Neuron (in vitro differentiated cells): ENCODE data around the gene DENND10.
A peak's percentile ranks its signal among the peaks of the same experiment; 100 is the strongest.
"Not testable (repeated sequence)": the region's sequence is repeated elsewhere in the genome, so short reads cannot be mapped to it uniquely, and the experiment has no call there.

Experiments used
- H2AFZ ChIP-seq: one replicate; pipeline ENCODE4 v1.6.1; 2013; ENCODE audit warnings: low read depth, mild to moderate bottlenecking, inconsistent platforms, low read length, moderate library complexity
- H3K27me3 ChIP-seq: one replicate; pipeline ENCODE4 v1.6.1; 2013; ENCODE audit warnings: low read length; ENCODE audit not compliant: insufficient read depth
- H3K36me3 ChIP-seq: one replicate; pipeline ENCODE4 v1.6.1; 2013; ENCODE audit warnings: low read length; ENCODE audit not compliant: insufficient read depth
- H3K4me1 ChIP-seq: one replicate; pipeline ENCODE4 v1.6.1; 2013; ENCODE audit warnings: low read length; ENCODE audit not compliant: insufficient read depth
- H3K4me3 ChIP-seq: 2 replicates; pipeline ENCODE4 v1.5.1; 2013; ENCODE audit warnings: mild to moderate bottlenecking, low read length, moderate library complexity
- H3K9me3 ChIP-seq: one replicate; pipeline ENCODE4 v1.6.1; 2013; ENCODE audit warnings: low read length

DENND10 gene

DNA sequence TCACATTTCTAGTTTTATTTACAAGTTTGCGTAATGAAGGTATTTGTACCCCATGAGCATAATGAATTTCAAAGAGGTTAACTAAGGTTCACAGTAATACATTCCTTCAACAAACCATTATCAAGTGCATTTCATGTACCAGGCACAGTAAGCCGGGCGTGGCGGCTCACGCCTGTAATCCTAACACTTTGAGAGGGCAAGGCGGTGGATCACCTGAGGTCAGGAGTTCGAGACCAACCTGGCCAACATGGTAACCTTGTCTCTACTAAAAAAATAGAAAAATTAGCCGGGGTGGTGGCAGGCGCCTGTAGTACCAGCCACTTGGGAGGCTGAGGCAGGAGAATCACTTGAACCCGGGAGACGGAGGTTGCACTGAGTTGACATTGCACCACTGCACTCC lies 19.0 kb upstream of the DENND10 start:
- no peak overlapping the region for H2AFZ ChIP-seq
- no peaks in the 10 kb centered on the region for H3K36me3 ChIP-seq
- no peak overlapping the region for H3K4me3 ChIP-seq
- no peaks in the 10 kb centered on the region for H3K27me3 ChIP-seq
- no peaks in the 10 kb centered on the region for H3K9me3 ChIP-seq
- H3K4me1 ChIP-seq, result no peaks in the 10 kb centered on the region

- Histone ChIP-seq H3K27me3 (no peaks in the 10 kb centered on the region), H3K9me3 (no peaks in the 10 kb centered on the region)
Observed at GRCh38 chr10:119087271-119087882, 16.5 kb upstream of the DENND10 start.

DNA sequence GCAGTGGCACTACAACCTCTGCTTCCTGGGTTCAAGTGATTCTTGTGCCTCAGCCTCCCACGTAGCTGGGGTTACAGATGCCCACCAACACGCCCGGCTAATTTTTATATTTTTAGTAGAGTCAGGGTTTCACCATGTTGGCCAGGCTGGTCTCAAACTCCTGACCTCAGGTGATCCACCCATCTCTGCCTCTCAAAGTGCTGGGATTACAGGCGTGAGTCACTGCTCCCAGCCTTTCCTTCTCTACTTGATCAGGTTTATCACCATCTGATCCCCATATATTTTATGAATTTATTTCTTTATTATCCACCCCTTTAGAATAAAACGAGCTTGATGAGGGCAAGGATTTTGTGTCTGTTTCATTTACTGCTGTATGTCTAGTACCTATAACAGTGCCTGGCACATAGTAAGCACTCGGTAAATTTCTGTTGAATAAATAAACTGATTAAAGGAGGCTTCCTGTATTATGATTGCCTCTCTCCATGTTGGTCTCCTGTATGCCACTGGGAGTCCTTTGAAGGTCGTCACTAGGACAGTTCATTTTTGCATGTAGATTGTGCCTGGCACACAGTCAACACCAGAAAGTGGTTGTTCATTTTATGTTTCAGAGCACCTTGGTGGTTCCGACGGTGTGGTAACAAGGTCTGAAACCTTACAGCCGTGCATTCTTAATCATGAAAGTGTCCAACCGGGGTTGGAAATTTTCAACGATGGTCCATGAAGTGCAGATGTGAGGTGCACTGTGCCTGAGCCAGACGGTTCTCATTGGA lies 13.7 kb upstream of the DENND10 start:
- no peaks in the 10 kb centered on the region for H3K36me3 ChIP-seq
- H2AFZ ChIP-seq, result no peak overlapping the region
- H3K9me3 ChIP-seq, result no peaks in the 10 kb centered on the region
- no peaks in the 10 kb centered on the region for H3K4me1 ChIP-seq
- H3K27me3 ChIP-seq, result no peaks in the 10 kb centered on the region
- no peak overlapping the region for H3K4me3 ChIP-seq

More at GRCh38 chr10:119087271-119087882, 16.5 kb upstream of the DENND10 start:
- H2AFZ ChIP-seq, result no peak overlapping the region
- no peaks in the 10 kb centered on the region for H3K4me1 ChIP-seq
- H3K36me3 ChIP-seq, result no peaks in the 10 kb centered on the region
- H3K4me3 ChIP-seq, result no peak overlapping the region

DNA sequence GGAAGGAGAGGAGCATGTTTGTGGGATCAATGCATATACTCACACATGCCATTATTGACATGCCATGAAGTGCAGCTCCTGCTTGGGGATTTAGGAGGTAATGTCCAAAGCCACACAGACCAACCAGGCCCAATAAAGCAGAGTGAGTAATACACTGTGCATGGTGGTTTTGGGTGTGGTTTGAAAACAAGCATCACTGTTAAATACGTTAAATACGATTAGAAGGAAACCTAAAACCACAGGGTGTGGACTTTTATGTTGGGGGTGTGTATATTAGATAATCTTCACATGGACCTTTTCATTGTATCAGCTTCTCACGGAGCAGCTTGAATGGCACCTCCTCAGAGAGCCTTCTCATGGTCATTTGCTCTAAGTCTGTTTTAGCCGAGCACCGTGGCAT lies 12.9 kb upstream of the DENND10 start:
- Histone ChIP-seq H3K4me1 (no peaks in the 10 kb centered on the region), H3K9me3 (no peaks in the 10 kb centered on the region), H3K4me3 (no peak overlapping the region), H2AFZ (no peak overlapping the region), H3K36me3 (no peaks in the 10 kb centered on the region), H3K27me3 (no peaks in the 10 kb centered on the region)

- Histone ChIP-seq H2AFZ (no peak overlapping the region), H3K9me3 (no peaks in the 10 kb centered on the region), H3K36me3 (no peaks in the 10 kb centered on the region), H3K4me1 (no peaks in the 10 kb centered on the region), H3K27me3 (no peaks in the 10 kb centered on the region), H3K4me3 (no peak overlapping the region)
Observed at GRCh38 chr10:119095640-119096039, 8.3 kb upstream of the DENND10 start.

- H3K27me3 ChIP-seq, H3K4me1 ChIP-seq, H3K4me3 ChIP-seq, H3K9me3 ChIP-seq, H3K36me3 ChIP-seq, H2AFZ ChIP-seq: not testable (repeated sequence)
Observed at GRCh38 chr10:119096641-119097415, 7.1 kb upstream of the DENND10 start.

- no peaks in the 10 kb centered on the region for H3K4me1 ChIP-seq
- H3K27me3 ChIP-seq, result no peaks in the 10 kb centered on the region
- H3K4me3 ChIP-seq, result no peak overlapping the region
- no peak overlapping the region for H2AFZ ChIP-seq
- no peaks in the 10 kb centered on the region for H3K9me3 ChIP-seq
- no peaks in the 10 kb centered on the region for H3K36me3 ChIP-seq
Observed at GRCh38 chr10:119098576-119098975, 5.3 kb upstream of the DENND10 start.

- H3K4me3 ChIP-seq, result no peak overlapping the region
Observed at GRCh38 chr10:119100434-119101238, 3.3 kb upstream of the DENND10 start.

DNA sequence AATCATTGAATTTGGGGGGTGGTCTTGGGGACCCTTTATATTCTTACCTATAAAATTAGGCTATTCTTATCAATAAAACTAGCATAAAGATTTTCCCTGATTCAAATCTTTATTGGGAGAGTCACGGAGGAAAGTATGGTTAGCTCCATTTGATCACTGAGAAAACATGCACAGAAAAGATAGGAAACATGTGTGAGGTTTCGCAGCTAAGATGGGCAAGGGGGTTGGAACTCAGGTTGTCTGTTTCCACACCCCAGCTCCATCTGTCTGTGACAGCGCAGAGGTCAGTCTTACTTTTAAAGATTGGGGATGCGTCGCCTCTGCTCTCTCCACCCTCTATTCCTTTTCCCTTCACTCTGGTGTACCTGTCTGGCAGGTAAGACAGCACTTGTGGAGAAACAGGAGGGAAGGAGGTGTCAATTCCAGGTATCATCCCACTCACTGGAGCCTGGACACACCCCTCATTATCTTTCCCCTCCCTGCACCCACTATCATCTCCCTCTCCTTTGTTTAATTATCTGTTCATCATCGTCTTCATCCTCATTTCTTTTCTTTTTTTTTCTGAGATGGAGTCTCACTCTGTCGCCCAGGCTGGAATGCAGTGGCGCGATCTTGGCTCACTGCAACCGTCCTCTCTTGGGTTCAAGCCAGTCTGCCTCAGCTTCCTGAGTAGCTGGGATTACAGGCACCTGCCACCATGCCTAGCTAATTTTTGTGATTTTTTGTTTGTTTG lies 2.4 kb upstream of the DENND10 start:
- Histone ChIP-seq H3K36me3 (peaks cover 3% of the 10 kb centered on the region), H3K27me3 (no peaks in the 10 kb centered on the region), H2AFZ (no peak overlapping the region), H3K4me1 (peaks cover 8% of the 10 kb centered on the region), H3K9me3 (no peaks in the 10 kb centered on the region), H3K4me3 (no peak overlapping the region)

More at GRCh38 chr10:119100434-119101238, 3.3 kb upstream of the DENND10 start:
- no peaks in the 10 kb centered on the region for H3K27me3 ChIP-seq
- H3K36me3 ChIP-seq, result no peaks in the 10 kb centered on the region
- no peak overlapping the region for H2AFZ ChIP-seq
- H3K4me1 ChIP-seq, result peaks cover 8% of the 10 kb centered on the region
- no peaks in the 10 kb centered on the region for H3K9me3 ChIP-seq

- Histone ChIP-seq H3K27me3 (no peaks in the 10 kb centered on the region), H3K4me1 (peaks cover 8% of the 10 kb centered on the region), H2AFZ (no peak overlapping the region), H3K4me3 (peak overlapping the region; percentile 12), H3K36me3 (peaks cover 10% of the 10 kb centered on the region), H3K9me3 (no peaks in the 10 kb centered on the region)
Observed at GRCh38 chr10:119103241-119103902, 541 bp upstream of the DENND10 start.

DNA sequence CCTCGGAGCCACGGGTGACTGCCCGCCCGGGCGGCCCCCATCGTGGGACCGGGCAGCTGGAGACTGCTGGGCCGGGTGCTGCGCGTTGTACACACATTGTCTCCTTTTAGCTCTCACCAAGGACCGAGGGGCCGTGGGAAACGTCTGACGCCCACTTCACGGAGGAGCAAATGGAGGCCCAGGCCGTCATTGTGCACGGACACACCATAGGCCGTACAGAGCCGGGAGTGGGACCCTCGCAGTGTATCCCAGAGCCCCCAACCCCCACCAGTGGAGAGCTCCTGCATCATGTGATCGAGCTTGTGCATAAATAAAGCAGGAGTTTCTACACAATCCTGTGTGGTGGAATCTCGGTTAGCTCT lies 722 bp downstream of the DENND10 start:
- H3K36me3 ChIP-seq, result peaks cover 17% of the 10 kb centered on the region

DNA sequence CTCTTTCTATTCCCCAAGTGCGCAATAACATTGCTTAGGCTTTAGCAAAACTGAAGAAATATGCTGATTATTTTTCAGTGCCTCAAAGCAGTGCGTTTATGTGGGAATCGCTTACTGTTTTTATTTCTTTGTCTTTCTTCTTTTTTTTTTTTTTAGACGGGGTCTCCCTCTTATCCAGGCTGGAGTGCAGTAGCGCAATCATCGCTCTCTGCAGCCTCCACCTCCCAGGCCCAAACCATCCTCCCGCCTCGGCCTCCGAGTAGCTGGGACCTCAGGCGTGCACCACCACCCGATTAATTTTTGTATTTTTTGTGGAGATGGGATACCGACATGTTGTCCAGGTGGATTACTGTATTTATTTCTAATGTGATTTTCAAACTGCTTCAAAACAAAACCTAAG lies 1.2 kb downstream of the DENND10 start:
- H3K36me3 ChIP-seq, result peaks cover 22% of the 10 kb centered on the region
- peak overlapping the region; percentile 98 for H3K4me3 ChIP-seq
- no peak overlapping the region for H2AFZ ChIP-seq
- H3K4me1 ChIP-seq, result peaks cover 8% of the 10 kb centered on the region
- no peaks in the 10 kb centered on the region for H3K27me3 ChIP-seq
- H3K9me3 ChIP-seq, result no peaks in the 10 kb centered on the region

More for the DNA sequence above, 722 bp downstream of the DENND10 start:
- Histone ChIP-seq H3K9me3 (no peaks in the 10 kb centered on the region), H3K4me3 (peak overlapping the region; percentile 98), H3K4me1 (peaks cover 8% of the 10 kb centered on the region), H2AFZ (peak overlapping the region; percentile 38), H3K27me3 (no peaks in the 10 kb centered on the region)
